Esophagus squamous epithelium (tissue), 4 donors: ENCODE measurements around the gene OR2T3.
"Not testable (repeated sequence)": the region's sequence is repeated elsewhere in the genome, so short reads cannot be mapped to it uniquely, and the experiment has no call there.

Experiments
- POLR2A ChIP-seq, 4 donors: fragments of 450-650 bp; IDR thresholded peaks; one replicate each; pipeline ENCODE4 v1.6.1; 2017; ENCODE audit warnings: antibody characterized with exemption in 4 of 4, mild to moderate bottlenecking in 4 of 4, moderate library complexity in 3 of 4
- TF ChIP-seq, protein P1 (sequence below), 6 experiments: fragments of 450-650 bp in 4 of 6; fragments of 200-600 bp in 2 of 6; sonication (generic) in 2 of 6; IDR thresholded peaks; one replicate each; pipeline ENCODE4 v1.5.1; 2016 to 2019; ENCODE audit warnings: antibody characterized with exemption in 6 of 6, mild to moderate bottlenecking in 4 of 6, moderate library complexity in 4 of 6

DNA sequence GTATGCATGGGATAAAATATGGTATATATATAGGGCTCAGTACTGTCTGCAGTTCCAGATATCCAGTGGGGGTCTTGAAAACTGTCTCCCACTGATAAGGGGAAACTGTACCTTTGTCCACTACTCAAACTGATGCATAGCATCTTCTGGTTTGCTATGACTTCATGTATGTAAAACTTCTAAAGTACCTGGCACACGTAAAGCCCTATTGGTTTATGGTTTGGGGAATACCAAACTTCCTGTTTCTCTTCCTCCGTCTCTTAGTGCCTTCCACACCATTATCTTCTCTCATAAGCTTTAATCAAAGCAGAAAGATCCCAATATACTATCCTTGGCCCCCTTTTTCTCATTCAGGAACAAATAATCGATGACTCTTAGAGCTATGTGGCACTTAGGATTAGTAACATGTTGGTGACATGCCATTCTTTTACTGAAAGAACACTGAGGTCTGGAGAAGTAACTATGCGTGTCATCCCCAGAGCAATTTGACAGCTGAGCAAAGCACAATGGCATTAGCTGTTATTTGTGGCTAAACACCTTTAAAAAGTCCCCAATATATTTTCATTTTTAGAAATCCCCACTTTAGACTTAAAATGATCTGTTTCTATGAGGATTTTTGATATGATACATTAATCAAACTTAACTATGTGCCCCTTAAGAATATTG lies 24.6 kb upstream of the OR2T3 start:
- TF ChIP-seq, protein P1, sequence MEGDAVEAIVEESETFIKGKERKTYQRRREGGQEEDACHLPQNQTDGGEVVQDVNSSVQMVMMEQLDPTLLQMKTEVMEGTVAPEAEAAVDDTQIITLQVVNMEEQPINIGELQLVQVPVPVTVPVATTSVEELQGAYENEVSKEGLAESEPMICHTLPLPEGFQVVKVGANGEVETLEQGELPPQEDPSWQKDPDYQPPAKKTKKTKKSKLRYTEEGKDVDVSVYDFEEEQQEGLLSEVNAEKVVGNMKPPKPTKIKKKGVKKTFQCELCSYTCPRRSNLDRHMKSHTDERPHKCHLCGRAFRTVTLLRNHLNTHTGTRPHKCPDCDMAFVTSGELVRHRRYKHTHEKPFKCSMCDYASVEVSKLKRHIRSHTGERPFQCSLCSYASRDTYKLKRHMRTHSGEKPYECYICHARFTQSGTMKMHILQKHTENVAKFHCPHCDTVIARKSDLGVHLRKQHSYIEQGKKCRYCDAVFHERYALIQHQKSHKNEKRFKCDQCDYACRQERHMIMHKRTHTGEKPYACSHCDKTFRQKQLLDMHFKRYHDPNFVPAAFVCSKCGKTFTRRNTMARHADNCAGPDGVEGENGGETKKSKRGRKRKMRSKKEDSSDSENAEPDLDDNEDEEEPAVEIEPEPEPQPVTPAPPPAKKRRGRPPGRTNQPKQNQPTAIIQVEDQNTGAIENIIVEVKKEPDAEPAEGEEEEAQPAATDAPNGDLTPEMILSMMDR (IDR thresholded peaks at IDR 0.05) = not testable (repeated sequence)
- TF ChIP-seq POLR2A (IDR thresholded peaks at IDR 0.05) = not testable (repeated sequence)
